HL-60 (cell line): ENCODE results near the gene TNS2.
A peak's percentile ranks its signal among the peaks of the same experiment; 100 is the strongest.

Source experiments
- DNase-seq, 2 experiments: peaks; one replicate each; pipeline ENCODE4 v3.0.0-alpha.2; 2010 to 2020; ENCODE audit warnings: low read depth in 1 of 2, low spot score in 1 of 2
- H3K27ac ChIP-seq: fragments of 250-450 bp; sonication (Bioruptor Pico); replicated peaks from 2 replicates; pipeline ENCODE4 v1.5.1; 2020; ENCODE audit warnings: mild to moderate bottlenecking, moderate library complexity
- H3K27me3 ChIP-seq: fragments of 250-450 bp; sonication (Bioruptor Pico); 2 replicates; pipeline ENCODE4 v1.5.1; 2021; ENCODE audit warnings: mild to moderate bottlenecking, moderate library complexity; ENCODE audit not compliant: insufficient read depth, poor library complexity, severe bottlenecking
- H3K4me3 ChIP-seq: replicated peaks from 2 replicates; pipeline ENCODE4 v1.5.1; 2011; ENCODE audit warnings: mild to moderate bottlenecking, control low read depth, low read length; ENCODE audit not compliant: insufficient read depth
- GABPA ChIP-seq: IDR thresholded peaks from 2 replicates; pipeline ENCODE4 v1.6.1; 2012; ENCODE audit warnings: low read depth
- POLR2AphosphoS5 ChIP-seq: IDR thresholded peaks from 2 replicates; pipeline ENCODE4 v1.6.1; 2012; ENCODE audit warnings: low read depth
- SPI1 ChIP-seq: IDR thresholded peaks from 2 replicates; pipeline ENCODE4 v1.6.1; 2012; ENCODE audit warnings: low read depth, mild to moderate bottlenecking, borderline replicate concordance
- TF ChIP-seq, protein P1 (sequence below): IDR thresholded peaks from one replicate; pipeline ENCODE4 v1.5.1; 2011; ENCODE audit warnings: low read length, control low read depth, inconsistent platforms; ENCODE audit not compliant: insufficient read depth
- TF ChIP-seq, protein P2 (sequence below): IDR thresholded peaks from 2 replicates; pipeline ENCODE4 v1.6.1; 2012; ENCODE audit warnings: low read depth; ENCODE audit not compliant: insufficient replicate concordance

The TNS2 gene

GRCh38 chr12:53036802-53037201 lies 13.1 kb upstream of the TNS2 start:
- DNase-seq = no peak
- Histone ChIP-seq H3K27ac (no peak overlapping the region), H3K27me3 (no peaks in the 10 kb centered on the region), H3K4me3 (no peak overlapping the region)
- TF ChIP-seq POLR2AphosphoS5 (no peak), GABPA (no peak), SPI1 (no peak)
- TF ChIP-seq, protein P1, sequence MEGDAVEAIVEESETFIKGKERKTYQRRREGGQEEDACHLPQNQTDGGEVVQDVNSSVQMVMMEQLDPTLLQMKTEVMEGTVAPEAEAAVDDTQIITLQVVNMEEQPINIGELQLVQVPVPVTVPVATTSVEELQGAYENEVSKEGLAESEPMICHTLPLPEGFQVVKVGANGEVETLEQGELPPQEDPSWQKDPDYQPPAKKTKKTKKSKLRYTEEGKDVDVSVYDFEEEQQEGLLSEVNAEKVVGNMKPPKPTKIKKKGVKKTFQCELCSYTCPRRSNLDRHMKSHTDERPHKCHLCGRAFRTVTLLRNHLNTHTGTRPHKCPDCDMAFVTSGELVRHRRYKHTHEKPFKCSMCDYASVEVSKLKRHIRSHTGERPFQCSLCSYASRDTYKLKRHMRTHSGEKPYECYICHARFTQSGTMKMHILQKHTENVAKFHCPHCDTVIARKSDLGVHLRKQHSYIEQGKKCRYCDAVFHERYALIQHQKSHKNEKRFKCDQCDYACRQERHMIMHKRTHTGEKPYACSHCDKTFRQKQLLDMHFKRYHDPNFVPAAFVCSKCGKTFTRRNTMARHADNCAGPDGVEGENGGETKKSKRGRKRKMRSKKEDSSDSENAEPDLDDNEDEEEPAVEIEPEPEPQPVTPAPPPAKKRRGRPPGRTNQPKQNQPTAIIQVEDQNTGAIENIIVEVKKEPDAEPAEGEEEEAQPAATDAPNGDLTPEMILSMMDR = no peak
- TF ChIP-seq, protein P2, sequence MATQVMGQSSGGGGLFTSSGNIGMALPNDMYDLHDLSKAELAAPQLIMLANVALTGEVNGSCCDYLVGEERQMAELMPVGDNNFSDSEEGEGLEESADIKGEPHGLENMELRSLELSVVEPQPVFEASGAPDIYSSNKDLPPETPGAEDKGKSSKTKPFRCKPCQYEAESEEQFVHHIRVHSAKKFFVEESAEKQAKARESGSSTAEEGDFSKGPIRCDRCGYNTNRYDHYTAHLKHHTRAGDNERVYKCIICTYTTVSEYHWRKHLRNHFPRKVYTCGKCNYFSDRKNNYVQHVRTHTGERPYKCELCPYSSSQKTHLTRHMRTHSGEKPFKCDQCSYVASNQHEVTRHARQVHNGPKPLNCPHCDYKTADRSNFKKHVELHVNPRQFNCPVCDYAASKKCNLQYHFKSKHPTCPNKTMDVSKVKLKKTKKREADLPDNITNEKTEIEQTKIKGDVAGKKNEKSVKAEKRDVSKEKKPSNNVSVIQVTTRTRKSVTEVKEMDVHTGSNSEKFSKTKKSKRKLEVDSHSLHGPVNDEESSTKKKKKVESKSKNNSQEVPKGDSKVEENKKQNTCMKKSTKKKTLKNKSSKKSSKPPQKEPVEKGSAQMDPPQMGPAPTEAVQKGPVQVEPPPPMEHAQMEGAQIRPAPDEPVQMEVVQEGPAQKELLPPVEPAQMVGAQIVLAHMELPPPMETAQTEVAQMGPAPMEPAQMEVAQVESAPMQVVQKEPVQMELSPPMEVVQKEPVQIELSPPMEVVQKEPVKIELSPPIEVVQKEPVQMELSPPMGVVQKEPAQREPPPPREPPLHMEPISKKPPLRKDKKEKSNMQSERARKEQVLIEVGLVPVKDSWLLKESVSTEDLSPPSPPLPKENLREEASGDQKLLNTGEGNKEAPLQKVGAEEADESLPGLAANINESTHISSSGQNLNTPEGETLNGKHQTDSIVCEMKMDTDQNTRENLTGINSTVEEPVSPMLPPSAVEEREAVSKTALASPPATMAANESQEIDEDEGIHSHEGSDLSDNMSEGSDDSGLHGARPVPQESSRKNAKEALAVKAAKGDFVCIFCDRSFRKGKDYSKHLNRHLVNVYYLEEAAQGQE = no peak

DNA sequence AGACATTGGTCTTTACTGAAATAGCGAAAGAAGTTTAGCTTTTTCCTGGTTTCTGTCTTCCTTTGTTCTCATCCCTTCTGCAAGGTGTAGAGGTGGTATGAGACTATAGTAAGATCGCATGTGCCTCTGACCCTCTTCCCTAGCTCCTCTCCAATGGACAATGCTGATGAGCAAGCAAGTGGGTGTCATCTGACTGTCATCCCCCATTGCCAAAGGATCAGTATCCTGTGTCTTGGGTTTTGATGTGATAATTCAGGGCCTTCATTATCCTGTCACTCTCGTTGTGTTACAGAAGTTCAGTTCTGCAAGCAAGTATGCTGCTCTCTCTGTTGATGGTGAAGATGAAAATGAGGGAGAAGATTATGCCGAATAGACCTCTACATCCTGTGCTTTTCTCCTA lies 10.0 kb upstream of the TNS2 start:
- no peak overlapping the region for H3K27ac ChIP-seq
- no peaks in the 10 kb centered on the region for H3K27me3 ChIP-seq
- TF ChIP-seq, protein P1 = no peak
- no peak for TF ChIP-seq GABPA
- TF ChIP-seq POLR2AphosphoS5 = no peak
- TF ChIP-seq SPI1 = no peak
- TF ChIP-seq, protein P2 = no peak
- H3K4me3 ChIP-seq = no peak overlapping the region
- no peak for DNase-seq

- DNase-seq = no peak
- H3K27ac ChIP-seq = no peak overlapping the region
- TF ChIP-seq, protein P2 = no peak
- TF ChIP-seq POLR2AphosphoS5 = peak; percentile 77
- H3K27me3 ChIP-seq = no peaks in the 10 kb centered on the region
- H3K4me3 ChIP-seq = no peak overlapping the region
Measured at GRCh38 chr12:53042607-53043454, 7.0 kb upstream of the TNS2 start.
